Activated CD4-positive, alpha-beta T cell treated with anti-CD3 and anti-CD28 coated beads for 36 hours (primary cell): ENCODE data around the gene RAD51B. TPM values are rescaled to one million over a fixed set of nuclear protein-coding genes. Genes with fewer than 3 reads are reported as not detected.

Experiments
- ATAC-seq: fragments of 200-7000 bp; cut with Tn5 transposase; one replicate; pipeline ENCODE4 v1.10.0; 2021; ENCODE audit warnings: mild to moderate bottlenecking, moderate library complexity
- CTCF ChIA-PET: fragments of 350-600 bp; sonication (Branson Sonifier 250); formaldehyde crosslinking; loops from one replicate; lab custom pipeline; 2021; ENCODE audit warnings: antibody characterized with exemption; lab: Charles Lee
- POLR2A ChIA-PET: fragments of 350-600 bp; sonication (Branson Sonifier 250); formaldehyde crosslinking; loops from one replicate; lab custom pipeline; 2021; ENCODE audit warnings: antibody characterized with exemption, inconsistent platforms; lab: Charles Lee
- DNase-seq: peaks from one replicate; pipeline ENCODE4 v3.0.0-alpha.2; 2020
- H3K27ac Mint-ChIP-seq: one replicate; pipeline ENCODE4 v1.8.0; 2021; ENCODE audit warnings: mixed read lengths
- H3K27me3 Mint-ChIP-seq: one replicate; pipeline ENCODE4 v1.8.0; 2021; ENCODE audit warnings: mixed read lengths
- H3K36me3 Mint-ChIP-seq: one replicate; pipeline ENCODE4 v1.8.0; 2021; ENCODE audit warnings: low read depth, mixed read lengths
- H3K4me1 Mint-ChIP-seq: one replicate; pipeline ENCODE4 v1.8.0; 2021; ENCODE audit warnings: mixed read lengths
- H3K4me3 Mint-ChIP-seq: one replicate; pipeline ENCODE4 v1.8.0; 2021; ENCODE audit warnings: mild to moderate bottlenecking, moderate library complexity, mixed read lengths
- H3K9me3 Mint-ChIP-seq: one replicate; pipeline ENCODE4 v1.8.0; 2021; ENCODE audit warnings: low read depth, mixed read lengths
- intact Hi-C, 2 experiments: fragments of 100-400 bp; cut with DNase I in 1 of 2; cut with micrococcal nuclease in 1 of 2; formaldehyde crosslinking; loops; one replicate each; pipeline versions ENCODE4 v1.14.2 to v1.15.1; 2022 to 2024; cut with DNase I, micrococcal nuclease
- total RNA-seq, 2 experiments: library from RNA; stranded (reverse); gene quantifications; one replicate each; pipeline ENCODE4 v1.2.3, GENCODE V29; 2021

Gene RAD51B
- total RNA-seq, 2 experiments from 2014 or later = 26.4 to 39.9 TPM

DNA sequence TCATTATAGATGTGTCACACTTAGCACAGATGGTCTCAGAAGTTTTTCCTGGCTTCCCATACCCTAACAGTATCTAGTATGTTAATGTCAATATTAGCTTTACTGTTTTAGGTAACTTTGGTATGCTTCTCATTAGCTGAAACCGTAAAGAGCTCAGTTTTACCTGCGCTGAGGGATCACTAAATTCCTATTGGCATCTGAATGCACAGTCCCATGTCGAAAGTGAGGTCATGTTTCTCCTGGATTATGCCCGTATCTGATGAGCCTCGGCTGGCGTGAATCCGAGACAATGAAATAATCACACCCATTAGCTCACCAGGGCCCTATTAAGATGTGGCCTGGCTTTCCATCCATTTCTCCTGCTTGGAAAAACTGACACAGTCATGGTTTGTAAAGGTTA, 555.1 kb downstream of the RAD51B start:
- Mint-ChIP-seq H3K4me1 (peaks cover 64% of the 10 kb centered on the region), H3K36me3 (no peaks in the 10 kb centered on the region), H3K27ac (no peak overlapping the region), H3K4me3 (no peak overlapping the region), H3K27me3 (no peaks in the 10 kb centered on the region), H3K9me3 (peaks cover 2% of the 10 kb centered on the region)
- CTCF ChIA-PET = no interaction called here
- intact Hi-C loops = loop anchor here in 1 of 2 experiments (5.0 kb wide), 1 partner anchor 102 kb away; no protein-coding TSS in a partner anchor
- ATAC-seq (no peak), DNase-seq (no peak)
- POLR2A ChIA-PET = interaction anchor here (0.6 to 0.9 kb wide), 2 partner anchors 93 to 444 kb away, joined by 3 read pairs; no protein-coding TSS in a partner anchor

DNA sequence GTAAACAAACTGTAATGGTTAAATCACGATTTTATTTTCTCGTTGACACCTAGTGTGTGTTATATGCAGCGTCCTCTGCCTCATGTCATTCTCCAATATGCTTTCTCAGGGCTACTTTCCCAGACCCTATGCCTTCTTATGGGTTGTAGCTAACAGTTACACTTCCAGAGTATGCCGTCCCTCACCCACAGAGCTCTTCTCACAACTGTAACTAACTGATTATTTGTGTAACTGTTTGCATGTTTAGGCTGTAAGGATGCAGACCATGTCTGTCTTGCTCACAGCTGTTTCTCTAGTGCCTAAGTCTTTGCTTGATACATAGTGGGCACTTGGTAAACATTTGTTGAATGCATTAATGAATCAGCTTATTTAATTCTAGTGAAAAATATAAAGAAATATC, 555.8 kb downstream of the RAD51B start:
- H3K9me3 Mint-ChIP-seq = peaks cover 2% of the 10 kb centered on the region
- no peak overlapping the region for H3K27ac Mint-ChIP-seq
- no peak for DNase-seq
- intact Hi-C loops = no loop called here
- peaks cover 64% of the 10 kb centered on the region for H3K4me1 Mint-ChIP-seq
- ATAC-seq = no peak
- H3K4me3 Mint-ChIP-seq = no peak overlapping the region
- no peaks in the 10 kb centered on the region for H3K27me3 Mint-ChIP-seq
- no peaks in the 10 kb centered on the region for H3K36me3 Mint-ChIP-seq
- ChIA-PET POLR2A (interaction anchor here (0.6 kb wide), 1 partner anchor 143 kb away, joined by 3 read pairs; no protein-coding TSS in a partner anchor), CTCF (interaction anchor here (0.6 to 1.3 kb wide), 4 partner anchors 38 to 469 kb away, joined by 3 to 4 read pairs (median 3); no protein-coding TSS in a partner anchor)

DNA sequence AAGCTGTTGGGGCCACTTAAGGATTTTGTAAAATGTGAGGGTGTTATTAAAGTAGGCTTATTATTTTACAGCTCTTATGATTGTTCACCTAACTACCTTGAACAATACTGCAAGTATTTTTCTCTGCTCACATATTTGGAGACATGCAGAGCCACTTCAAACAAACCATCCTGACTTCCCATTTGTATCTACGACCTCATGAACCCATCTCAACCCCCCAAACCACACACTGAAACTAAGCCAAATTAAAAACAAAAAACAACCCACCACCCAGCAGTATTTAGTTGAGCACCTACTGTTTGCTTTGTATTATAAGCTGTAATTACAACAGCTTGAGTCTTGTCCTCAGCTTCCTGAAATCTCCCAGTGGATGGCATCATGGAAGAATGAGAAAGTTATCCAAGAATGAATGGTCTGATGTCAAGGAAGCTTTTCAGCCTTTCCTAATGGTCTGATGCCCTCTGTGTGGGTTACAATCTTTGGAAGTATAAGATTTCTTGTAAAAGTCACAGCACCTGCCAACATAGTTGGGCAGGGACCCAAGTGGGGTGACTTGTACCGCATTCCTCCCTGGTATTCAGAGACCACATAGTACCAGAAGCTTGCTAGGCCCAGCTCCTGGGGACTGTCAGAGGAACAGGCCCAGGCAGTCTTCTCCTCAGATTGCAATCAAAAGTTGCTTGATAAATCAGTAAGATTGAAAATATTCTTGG, 556.6 kb downstream of the RAD51B start:
- ATAC-seq = no peak
- Mint-ChIP-seq H3K4me3 (no peak overlapping the region), H3K36me3 (no peaks in the 10 kb centered on the region), H3K27ac (no peak overlapping the region), H3K9me3 (peaks cover 2% of the 10 kb centered on the region), H3K4me1 (peaks cover 64% of the 10 kb centered on the region), H3K27me3 (no peaks in the 10 kb centered on the region)
- ChIA-PET CTCF (interaction anchor here (0.6 to 1.3 kb wide), 6 partner anchors 21 to 548 kb away, joined by 3 to 4 read pairs (median 3); no protein-coding TSS in a partner anchor), POLR2A (interaction anchor here (1.1 kb wide), 1 partner anchor 399 kb away, joined by 3 read pairs; no protein-coding TSS in a partner anchor)
- DNase-seq = no peak
- intact Hi-C loops = no loop called here

DNA sequence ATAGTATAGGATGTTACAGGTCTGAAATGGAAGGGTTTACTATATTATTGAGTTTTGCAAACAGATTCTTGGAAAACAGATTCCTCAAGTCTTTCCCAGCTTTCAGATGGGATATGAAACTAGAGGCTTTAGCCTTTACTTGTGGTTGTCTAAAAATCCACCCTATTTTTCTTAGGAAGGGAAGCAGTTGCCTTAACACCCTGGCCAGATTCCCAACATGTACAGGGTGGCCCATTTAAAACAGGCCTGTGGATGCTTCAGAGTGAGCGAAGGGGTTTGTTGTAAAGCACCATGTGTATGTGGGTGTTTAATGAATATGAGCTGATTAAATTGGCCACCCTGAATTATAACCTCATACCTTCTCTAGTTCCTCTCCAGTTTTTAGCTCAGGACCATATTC, 557.4 kb downstream of the RAD51B start:
- ChIA-PET CTCF (interaction anchor here (0.6 to 1.8 kb wide), 5 partner anchors 25 to 439 kb away, joined by 3 to 4 read pairs (median 3); no protein-coding TSS in a partner anchor), POLR2A (interaction anchor here (0.5 to 1.1 kb wide), 3 partner anchors 130 to 399 kb away, joined by 3 to 7 read pairs (median 3); no protein-coding TSS in a partner anchor)
- Mint-ChIP-seq H3K36me3 (no peaks in the 10 kb centered on the region), H3K27ac (peak overlapping the region; percentile 35), H3K9me3 (peaks cover 2% of the 10 kb centered on the region), H3K27me3 (no peaks in the 10 kb centered on the region), H3K4me1 (peaks cover 61% of the 10 kb centered on the region), H3K4me3 (no peak overlapping the region)
- DNase-seq = no peak
- no peak for ATAC-seq
- intact Hi-C loops = no loop called here

DNA sequence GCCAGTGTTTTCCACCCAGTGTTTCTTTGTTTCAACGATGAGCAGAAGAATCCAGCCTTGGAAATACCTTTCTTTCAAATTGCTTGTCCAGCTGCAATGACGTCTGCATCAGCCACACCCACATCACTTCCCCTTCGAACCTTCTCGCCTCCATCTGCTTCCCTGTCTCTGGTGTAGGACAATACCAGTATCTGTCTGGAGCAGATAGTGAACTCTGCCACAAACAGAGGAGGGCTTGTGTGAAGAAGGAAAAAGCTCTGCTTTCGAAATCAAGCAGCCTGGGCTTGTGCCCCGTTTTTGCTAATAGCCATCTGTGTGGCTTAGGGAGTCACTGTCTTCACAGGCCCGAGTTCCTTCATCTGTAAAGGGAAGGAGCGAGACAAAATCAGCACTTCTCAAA, 557.9 kb downstream of the RAD51B start:
- H3K4me1 Mint-ChIP-seq = peaks cover 59% of the 10 kb centered on the region
- H3K27ac Mint-ChIP-seq = peak overlapping the region; percentile 35
- POLR2A ChIA-PET = interaction anchor here (0.5 to 1.1 kb wide), 3 partner anchors 351 to 400 kb away, joined by 3 to 7 read pairs (median 3); no protein-coding TSS in a partner anchor
- CTCF ChIA-PET = interaction anchor here (0.6 to 1.8 kb wide), 6 partner anchors 24 to 439 kb away, joined by 3 to 5 read pairs (median 4); no protein-coding TSS in a partner anchor
- DNase-seq = no peak
- peaks cover 2% of the 10 kb centered on the region for H3K9me3 Mint-ChIP-seq
- intact Hi-C loops = no loop called here
- H3K4me3 Mint-ChIP-seq = no peak overlapping the region
- no peaks in the 10 kb centered on the region for H3K36me3 Mint-ChIP-seq
- ATAC-seq = no peak
- no peaks in the 10 kb centered on the region for H3K27me3 Mint-ChIP-seq

DNA sequence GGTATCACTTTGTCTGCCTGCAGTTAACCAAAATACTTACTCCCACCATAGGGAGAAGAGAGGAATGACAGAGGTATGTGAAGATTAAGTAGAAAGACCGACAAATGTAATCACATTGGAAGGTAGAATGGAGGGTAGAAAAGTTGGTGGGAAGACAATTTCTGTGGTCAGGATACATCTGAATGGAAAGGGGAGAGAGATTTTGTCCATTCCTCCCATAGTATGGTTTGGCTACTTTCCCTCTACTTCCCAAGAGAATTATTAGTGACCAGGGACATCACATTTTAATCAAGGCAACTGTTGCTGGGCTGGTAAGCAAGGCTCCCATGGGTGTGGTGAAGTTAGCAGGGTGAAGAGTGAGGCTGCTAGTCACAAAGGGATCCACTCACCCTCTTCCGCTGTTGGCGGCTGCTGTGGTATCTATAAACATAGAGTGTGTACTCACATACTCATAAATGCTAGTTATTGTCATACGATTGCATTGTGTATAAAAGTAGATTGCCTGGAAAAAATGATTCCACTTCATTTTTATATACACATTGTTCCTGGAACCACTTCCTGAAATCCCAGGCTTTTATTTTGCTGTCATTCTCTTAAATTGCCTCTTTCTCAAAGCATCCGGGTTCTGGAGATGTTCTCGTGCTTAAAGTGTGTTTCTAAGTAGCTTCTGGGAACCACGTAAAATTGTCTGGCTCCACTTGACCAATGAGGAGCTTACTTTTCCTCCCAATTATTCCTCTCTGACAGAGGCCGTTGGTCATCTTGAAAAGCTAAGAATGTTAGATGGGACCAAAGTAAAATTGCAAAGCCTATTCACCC, 560.1 kb downstream of the RAD51B start:
- DNase-seq (peak; percentile 56), ATAC-seq (peak; percentile 77)
- ChIA-PET CTCF (interaction anchor here (0.8 to 1.0 kb wide), 2 partner anchors 10 kb away, joined by 3 to 4 read pairs; no protein-coding TSS in a partner anchor), POLR2A (no interaction called here)
- intact Hi-C loops = no loop called here
- no peak overlapping the region for H3K4me3 Mint-ChIP-seq
- no peaks in the 10 kb centered on the region for H3K36me3 Mint-ChIP-seq
- no peaks in the 10 kb centered on the region for H3K9me3 Mint-ChIP-seq
- H3K4me1 Mint-ChIP-seq = peaks cover 60% of the 10 kb centered on the region
- peak overlapping the region; percentile 43 for H3K27ac Mint-ChIP-seq
- H3K27me3 Mint-ChIP-seq = no peaks in the 10 kb centered on the region

DNA sequence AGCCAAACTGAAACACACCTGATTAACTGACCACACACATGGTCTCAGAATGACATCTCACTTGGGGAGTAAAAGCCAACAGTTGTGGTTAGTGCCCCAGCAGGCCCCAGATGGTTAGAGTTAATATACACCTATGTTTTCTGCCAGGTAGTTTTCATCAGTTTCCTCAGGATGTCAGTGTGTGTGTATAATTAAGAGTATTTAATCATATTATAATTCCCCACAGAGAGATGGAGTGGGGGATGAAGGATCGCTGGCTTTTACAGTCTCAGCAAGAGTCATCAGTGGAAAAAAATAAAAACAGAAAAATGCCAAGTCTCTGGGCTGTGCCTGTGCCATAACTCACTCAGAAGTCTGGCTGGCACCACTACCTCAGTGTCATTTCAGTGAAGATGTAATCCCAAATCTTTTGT, 560.8 kb downstream of the RAD51B start:
- Mint-ChIP-seq H3K27ac (peak overlapping the region; percentile 43), H3K27me3 (no peaks in the 10 kb centered on the region), H3K4me1 (peaks cover 54% of the 10 kb centered on the region), H3K36me3 (no peaks in the 10 kb centered on the region), H3K4me3 (no peak overlapping the region), H3K9me3 (no peaks in the 10 kb centered on the region)
- intact Hi-C loops = no loop called here
- ATAC-seq (peak; percentile 48), DNase-seq (no peak)
- CTCF ChIA-PET = interaction anchor here (0.8 to 1.0 kb wide), 2 partner anchors 9 to 10 kb away, joined by 3 to 4 read pairs; no protein-coding TSS in a partner anchor
- POLR2A ChIA-PET = no interaction called here

DNA sequence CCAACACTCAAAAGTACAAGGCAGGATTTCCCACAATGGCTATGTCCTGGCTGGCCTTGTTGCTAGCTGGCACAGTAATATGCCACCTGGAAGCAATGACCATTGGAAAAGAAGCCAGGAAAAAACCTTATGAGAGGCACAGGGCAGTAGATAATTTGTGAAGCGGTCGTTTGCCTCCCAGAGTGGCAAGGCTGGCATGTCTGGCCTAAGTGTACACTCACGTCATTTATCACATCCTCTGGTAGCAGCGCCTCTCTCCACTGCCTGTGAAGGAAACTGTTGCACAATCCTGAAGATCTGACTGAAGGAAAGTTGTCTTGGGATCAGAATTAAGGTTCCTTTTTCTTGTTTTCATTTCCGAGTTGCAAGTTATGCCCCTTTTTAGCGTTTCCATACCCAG, 564.8 kb downstream of the RAD51B start:
- intact Hi-C loops = no loop called here
- peaks cover 24% of the 10 kb centered on the region for H3K4me1 Mint-ChIP-seq

DNA sequence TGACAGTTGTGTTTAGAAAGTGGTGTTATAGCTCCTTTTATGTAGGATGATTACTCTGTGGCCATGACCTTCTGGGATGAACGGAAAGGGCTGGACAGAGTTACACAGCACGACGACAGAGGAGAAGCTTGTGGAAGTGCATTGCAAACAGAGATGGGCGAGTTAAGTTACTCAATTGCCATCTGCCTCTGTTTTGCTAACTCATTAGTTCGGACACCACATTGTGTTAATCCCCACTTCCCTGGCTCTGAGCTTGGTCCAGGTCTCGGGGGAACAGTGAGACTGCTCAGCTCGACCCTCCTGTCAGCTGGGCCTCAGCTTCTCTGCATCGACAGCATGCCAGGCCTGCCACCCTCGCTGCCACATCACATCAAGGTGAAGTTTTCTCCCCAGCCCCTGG, 565.3 kb downstream of the RAD51B start:
- no peaks in the 10 kb centered on the region for H3K36me3 Mint-ChIP-seq
- DNase-seq = no peak
- H3K9me3 Mint-ChIP-seq = no peaks in the 10 kb centered on the region
- ChIA-PET CTCF (interaction anchor here (0.8 to 1.1 kb wide), 2 partner anchors 19 to 152 kb away, joined by 3 read pairs; no protein-coding TSS in a partner anchor), POLR2A (no interaction called here)
- intact Hi-C loops = no loop called here
- no peak for ATAC-seq
- peaks cover 19% of the 10 kb centered on the region for H3K4me1 Mint-ChIP-seq
- H3K27me3 Mint-ChIP-seq = no peaks in the 10 kb centered on the region
- H3K27ac Mint-ChIP-seq = no peak overlapping the region
- H3K4me3 Mint-ChIP-seq = no peak overlapping the region

More for the DNA sequence above, 564.8 kb downstream of the RAD51B start:
- Mint-ChIP-seq H3K9me3 (no peaks in the 10 kb centered on the region), H3K36me3 (no peaks in the 10 kb centered on the region), H3K4me3 (no peak overlapping the region), H3K27me3 (no peaks in the 10 kb centered on the region), H3K27ac (no peak overlapping the region)
- DNase-seq = no peak
- ATAC-seq = no peak
- CTCF ChIA-PET = no interaction called here
- POLR2A ChIA-PET = no interaction called here

DNA sequence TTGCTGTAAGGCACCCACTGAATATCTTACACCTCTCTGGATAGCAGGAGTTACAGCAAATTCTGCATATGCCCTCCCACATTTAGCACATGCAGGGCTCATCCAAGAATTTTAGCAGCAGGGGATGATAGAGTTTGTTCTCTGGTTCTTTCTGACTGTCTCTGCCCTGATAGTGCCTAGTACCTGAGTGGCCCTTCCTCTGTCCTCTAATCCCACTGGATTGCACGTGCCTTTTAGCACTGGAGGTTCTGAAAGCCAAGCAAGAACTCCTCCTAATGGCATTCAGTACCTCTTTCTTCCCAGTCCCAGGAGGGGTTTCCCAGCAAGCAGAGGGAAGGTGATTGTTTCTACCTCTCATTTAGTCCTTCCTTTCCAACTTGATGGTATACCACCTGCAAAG, 566.9 kb downstream of the RAD51B start:
- DNase-seq (no peak), ATAC-seq (no peak)
- Mint-ChIP-seq H3K27me3 (no peaks in the 10 kb centered on the region), H3K9me3 (no peaks in the 10 kb centered on the region), H3K27ac (no peak overlapping the region), H3K4me1 (peaks cover 12% of the 10 kb centered on the region), H3K36me3 (no peaks in the 10 kb centered on the region), H3K4me3 (no peak overlapping the region)
- intact Hi-C loops = no loop called here
- ChIA-PET CTCF (no interaction called here), POLR2A (no interaction called here)
